Naive thymus-derived CD4-positive, alpha-beta T cell (primary cell): Measurements from ENCODE around the gene CHD3. TPM values are rescaled to one million over a fixed set of nuclear protein-coding genes. Genes with fewer than 3 reads are reported as not detected.

Experiments
- ATAC-seq: fragments of 150-1000 bp; cut with Tn5 transposase; 2 replicates; pipeline ENCODE4 v1.10.0; 2021; ENCODE audit warnings: mild to moderate bottlenecking, moderate library complexity
- CTCF ChIA-PET: fragments of 350-600 bp; sonication (Branson Sonifier 250); formaldehyde crosslinking; loops from one replicate; lab custom pipeline; 2021; ENCODE audit warnings: antibody characterized with exemption; lab: Charles Lee
- POLR2A ChIA-PET: fragments of 350-600 bp; sonication (Branson Sonifier 250); formaldehyde crosslinking; loops from one replicate; lab custom pipeline; 2021; ENCODE audit warnings: antibody characterized with exemption, inconsistent platforms; lab: Charles Lee
- DNase-seq, 9 donors: peaks; one replicate each; pipeline versions ENCODE4 v3.0.0 to v3.0.0-alpha.2; 2020 to 2022; ENCODE audit warnings: mixed read lengths in 1 of 9
- H3K27ac ChIP-seq: one replicate; pipeline ENCODE4 v1.7.0; 2013; ENCODE audit warnings: mild to moderate bottlenecking, low read depth, low read length, moderate library complexity
- H3K27me3 ChIP-seq, 2 donors: one replicate each; pipeline ENCODE4 v1.7.0; 2013; ENCODE audit warnings: low read length in 2 of 2, mild to moderate bottlenecking in 2 of 2, moderate library complexity in 2 of 2; ENCODE audit not compliant: control insufficient read depth in 2 of 2, insufficient read depth in 2 of 2
- H3K36me3 ChIP-seq, 3 experiments: 1 replicate in 2 of 3; 2 replicates in 1 of 3; pipeline ENCODE4 v1.7.0; 2013; ENCODE audit warnings: low read length in 3 of 3, mild to moderate bottlenecking in 3 of 3, moderate library complexity in 1 of 3; ENCODE audit not compliant: insufficient read depth in 3 of 3, control insufficient read depth in 2 of 3
- H3K4me1 ChIP-seq, 2 donors: one replicate each; pipeline ENCODE4 v1.7.0; 2013; ENCODE audit warnings: low read length in 2 of 2, mild to moderate bottlenecking in 2 of 2, moderate library complexity in 1 of 2; ENCODE audit not compliant: control insufficient read depth in 2 of 2, insufficient read depth in 2 of 2
- H3K4me3 ChIP-seq: 2 replicates; pipeline ENCODE4 v1.7.0; 2013; ENCODE audit warnings: mild to moderate bottlenecking, low read length
- H3K9me3 ChIP-seq, 3 experiments: 1 replicate in 2 of 3; 2 replicates in 1 of 3; pipeline ENCODE4 v1.7.0; 2013; ENCODE audit warnings: low read length in 3 of 3; ENCODE audit not compliant: control insufficient read depth in 2 of 3
- H3K27ac Mint-ChIP-seq, 9 donors: one replicate each; pipeline ENCODE4 v1.8.0; 2020 to 2022; ENCODE audit warnings: mixed read lengths in 9 of 9, mild to moderate bottlenecking in 8 of 9, moderate library complexity in 5 of 9, inconsistent platforms in 2 of 9
- H3K27me3 Mint-ChIP-seq, 5 donors: one replicate each; pipeline ENCODE4 v1.8.0; 2021 to 2022; ENCODE audit warnings: mixed read lengths in 5 of 5, mild to moderate bottlenecking in 1 of 5
- H3K36me3 Mint-ChIP-seq, 5 donors: one replicate each; pipeline ENCODE4 v1.8.0; 2020 to 2022; ENCODE audit warnings: mixed read lengths in 5 of 5, mild to moderate bottlenecking in 3 of 5, inconsistent platforms in 1 of 5
- H3K4me1 Mint-ChIP-seq, 7 donors: one replicate each; pipeline ENCODE4 v1.8.0; 2020 to 2022; ENCODE audit warnings: mixed read lengths in 7 of 7, mild to moderate bottlenecking in 3 of 7, inconsistent platforms in 1 of 7
- H3K4me3 Mint-ChIP-seq, 10 donors: one replicate each; pipeline ENCODE4 v1.8.0; 2020 to 2022; ENCODE audit warnings: mild to moderate bottlenecking in 10 of 10, mixed read lengths in 10 of 10, moderate library complexity in 6 of 10, inconsistent platforms in 2 of 10
- H3K9me3 Mint-ChIP-seq, 11 donors: one replicate each; pipeline ENCODE4 v1.8.0; 2020 to 2022; ENCODE audit warnings: mixed read lengths in 11 of 11, mild to moderate bottlenecking in 4 of 11, inconsistent platforms in 1 of 11, moderate library complexity in 1 of 11
- intact Hi-C, 2 donors: fragments of 100-400 bp; cut with micrococcal nuclease; formaldehyde crosslinking; loops; one replicate each; pipeline ENCODE4 v1.15.1; 2023
- polyA plus RNA-seq, 2 donors: library from polyadenylated mRNA; unstranded; fragments of 300-500 nt; fragmentation: Illumina TruSeq; gene quantifications; one replicate each; pipeline ENCODE4 v1.2.3, GENCODE V29; 2021
- total RNA-seq, 6 experiments: library from RNA in 5 of 6; stranded (reverse) in 5 of 6; gene quantifications; 1 replicate in 5 of 6; 2 replicates in 1 of 6; pipeline ENCODE4 v1.2.3 and lab custom pipeline; 2021 to 2026

CHD3 gene
- total and polyA plus RNA-seq, 7 experiments from 2014 or later = 12.7 to 417 (median 247) TPM

- H3K9me3 ChIP-seq = no peaks in the 10 kb centered on the region
- ChIA-PET POLR2A (interaction anchor here (0.6 to 2.9 kb wide), 3 partner anchors 10 to 34 kb away, joined by 4 to 83 read pairs (median 6); partner anchors contain the start of genes CHD3 and KDM6B), CTCF (no interaction called here)
- Mint-ChIP-seq H3K27ac (peak within 1 kb of the TSS in 4 of 9 donors; percentile 31 to 81 (median 59)), H3K9me3 (no peaks in the 10 kb centered on the region), H3K4me1 (peaks cover 0 to 21% (median 17%) of the 10 kb centered on the region in 7 donors), H3K36me3 (peaks cover 2 to 9% (median 4%) of the 10 kb centered on the region in 5 donors), H3K4me3 (peak within 1 kb of the TSS in 1 of 10 donors; percentile 31), H3K27me3 (no peaks in the 10 kb centered on the region)
- intact Hi-C loops = loop anchor here in 1 of 2 donors (5.0 kb wide), 3 partner anchors 283 to 527 kb away; partner anchors contain the start of gene RPL26
- H3K27me3 ChIP-seq = no peaks in the 10 kb centered on the region
- H3K36me3 ChIP-seq = peaks cover 0 to 19% (median 5%) of the 10 kb centered on the region in 3 experiments
- H3K4me1 ChIP-seq = peaks cover 34 to 43% of the 10 kb centered on the region in 2 donors
- no peak within 1 kb of the TSS for H3K27ac ChIP-seq
- peak in 1 of 9 donors; percentile 36 for DNase-seq
- no peak within 1 kb of the TSS for H3K4me3 ChIP-seq
- ATAC-seq = no peak
Observed at GRCh38 chr17:7854851-7855659, 33.5 kb upstream of the CHD3 start, which contains the start of gene TMEM88. Gene TMEM88, plus strand, starts transcription at chr17:7855066. Its CDS starts 9 bp downstream, at chr17:7855075.

GRCh38 chr17:7855660-7856010, 33.0 kb upstream of the CHD3 start:
- Mint-ChIP-seq H3K27ac (peak overlapping the region in 2 of 9 donors; percentile 31 to 58), H3K36me3 (peaks cover 2 to 9% (median 4%) of the 10 kb centered on the region in 5 donors), H3K4me3 (no peak overlapping the region), H3K9me3 (no peaks in the 10 kb centered on the region), H3K27me3 (no peaks in the 10 kb centered on the region), H3K4me1 (peaks cover 0 to 21% (median 15%) of the 10 kb centered on the region in 7 donors)
- Histone ChIP-seq H3K4me3 (no peak overlapping the region), H3K4me1 (peaks cover 34 to 41% of the 10 kb centered on the region in 2 donors), H3K36me3 (peaks cover 0 to 14% (median 5%) of the 10 kb centered on the region in 3 experiments), H3K27me3 (no peaks in the 10 kb centered on the region), H3K27ac (no peak overlapping the region), H3K9me3 (no peaks in the 10 kb centered on the region)
- CTCF ChIA-PET = no interaction called here
- intact Hi-C loops = loop anchor here (2.0 to 5.0 kb wide), 5 partner anchors 67 to 527 kb away; partner anchors contain the start of gene RPL26 (in 1 of the 2)
- ATAC-seq (no peak), DNase-seq (peak in 1 of 9 donors; percentile 29)
- POLR2A ChIA-PET = interaction anchor here (0.6 to 2.9 kb wide), 5 partner anchors 11 to 33 kb away, joined by 4 to 83 read pairs (median 6); partner anchors contain the start of genes CHD3 and KDM6B

GRCh38 chr17:7856011-7856810, 32.4 kb upstream of the CHD3 start:
- no peak overlapping the region for H3K4me3 Mint-ChIP-seq
- H3K9me3 Mint-ChIP-seq = no peaks in the 10 kb centered on the region
- peak in 2 of 9 donors; percentile 11 to 50 for DNase-seq
- Histone ChIP-seq H3K4me1 (peaks cover 30 to 35% of the 10 kb centered on the region in 2 donors), H3K36me3 (peaks cover 0 to 14% (median 5%) of the 10 kb centered on the region in 3 experiments), H3K4me3 (peak overlapping the region; percentile 70), H3K27me3 (no peaks in the 10 kb centered on the region), H3K27ac (peak overlapping the region; percentile 83), H3K9me3 (no peaks in the 10 kb centered on the region)
- intact Hi-C loops = loop anchor here (2.0 to 5.0 kb wide), 5 partner anchors 67 to 526 kb away; partner anchors contain the start of gene RPL26 (in 1 of the 2)
- POLR2A ChIA-PET = interaction anchor here (0.6 to 2.9 kb wide), 18 partner anchors 8 to 342 kb away, joined by 3 to 83 read pairs (median 5); partner anchors contain the start of genes CHD3, CNTROB, KDM6B and RNF227
- CTCF ChIA-PET = interaction anchor here (0.7 to 1.3 kb wide), 10 partner anchors 17 to 203 kb away, joined by 3 to 10 read pairs (median 4); partner anchors contain the start of gene KDM6B
- no peak for ATAC-seq
- peaks cover 2 to 9% (median 4%) of the 10 kb centered on the region in 5 donors for H3K36me3 Mint-ChIP-seq
- H3K27me3 Mint-ChIP-seq = no peaks in the 10 kb centered on the region
- H3K4me1 Mint-ChIP-seq = peaks cover 0 to 20% (median 11%) of the 10 kb centered on the region in 7 donors
- no peak overlapping the region for H3K27ac Mint-ChIP-seq

- Histone ChIP-seq H3K27me3 (no peaks in the 10 kb centered on the region), H3K9me3 (no peaks in the 10 kb centered on the region), H3K27ac (peak within 1 kb of the TSS; percentile 83), H3K4me1 (peaks cover 26 to 27% of the 10 kb centered on the region in 2 donors), H3K4me3 (peak within 1 kb of the TSS; percentile 70), H3K36me3 (peaks cover 0 to 12% (median 5%) of the 10 kb centered on the region in 3 experiments)
- peaks cover 0 to 16% (median 6%) of the 10 kb centered on the region in 7 donors for H3K4me1 Mint-ChIP-seq
- ATAC-seq (peak; percentile 87), DNase-seq (peak; percentile 81 to 99 (median 97))
- ChIA-PET CTCF (interaction anchor here (0.6 to 1.3 kb wide), 19 partner anchors 10 to 203 kb away, joined by 3 to 10 read pairs (median 3); partner anchors contain the start of genes CNTROB, KDM6B and TRAPPC1), POLR2A (interaction anchor here (0.6 to 2.9 kb wide), 26 partner anchors 9 to 638 kb away, joined by 3 to 83 read pairs (median 4); partner anchors contain the start of genes CHD3, CNTROB, DLG4 and KDM6B)
- intact Hi-C loops = loop anchor here (1.0 to 5.0 kb wide), 16 partner anchors 13 to 618 kb away; partner anchors contain the start of genes CNTROB (in 2 of the 2), WRAP53 (in 2 of the 2), ALOXE3 (in 1 of the 2) and KDM6B (in 1 of the 2)
- H3K36me3 Mint-ChIP-seq = peaks cover 2 to 9% (median 4%) of the 10 kb centered on the region in 5 donors
- no peak within 1 kb of the TSS for H3K27ac Mint-ChIP-seq
- H3K4me3 Mint-ChIP-seq = no peak within 1 kb of the TSS
- H3K27me3 Mint-ChIP-seq = no peaks in the 10 kb centered on the region
- no peaks in the 10 kb centered on the region for H3K9me3 Mint-ChIP-seq
Observed at GRCh38 chr17:7856811-7857712, 31.5 kb upstream of the CHD3 start, which contains the start of gene NAA38. Gene NAA38, minus strand, starts transcription at chr17:7857559. Its CDS starts 96 bp downstream, at chr17:7857463.
